Measurements from ENCODE around the gene RAB2B.
"Not testable (repeated sequence)": the region's sequence is repeated elsewhere in the genome, so short reads cannot be mapped to it uniquely, and the experiment has no call there.

Gene RAB2B

GRCh38 chr14:21486640-21487087, 9.9 kb upstream of the RAB2B start:
- no peak for DNase-seq

- peak in 4 of 6 experiments; percentile 87 to 97 (median 94) for DNase-seq
Observed at GRCh38 chr14:21476523-21476924, 235 bp downstream of the RAB2B start.

DNA sequence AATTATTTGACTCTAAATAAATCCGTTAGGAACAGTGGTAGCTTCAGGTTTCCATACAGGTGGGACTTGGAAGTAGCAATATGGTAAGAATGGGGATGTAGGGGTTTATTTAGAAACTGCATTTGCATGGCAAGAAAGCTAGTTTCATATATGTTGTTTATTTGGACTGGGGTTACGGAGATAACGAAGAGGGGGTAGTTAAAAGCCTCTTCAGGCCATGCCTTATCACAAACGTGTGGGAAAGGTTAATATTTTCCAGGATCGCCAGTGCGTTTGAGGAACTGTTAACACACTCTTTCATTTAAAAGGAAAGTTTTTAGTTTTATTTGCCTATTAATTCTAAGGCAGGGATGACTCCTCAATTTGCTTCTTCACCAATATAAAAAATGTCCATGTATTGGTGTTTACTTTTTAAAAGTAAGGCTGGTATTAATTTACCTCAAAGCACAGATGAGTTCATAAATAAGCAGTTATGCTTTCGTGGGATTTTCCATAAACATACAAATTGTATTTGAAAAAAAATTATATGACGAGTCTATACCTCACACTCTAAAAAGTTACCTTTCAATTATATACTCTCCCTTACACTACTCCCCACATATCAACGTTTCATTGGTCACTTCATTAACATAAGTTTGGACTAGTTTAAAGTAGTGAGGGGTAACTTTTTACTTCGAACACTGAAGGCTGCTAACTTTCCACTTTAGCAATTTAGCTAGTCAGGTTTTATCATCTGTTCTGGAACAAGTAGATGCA, 814 bp downstream of the RAB2B start:
- no peak for DNase-seq

DNA sequence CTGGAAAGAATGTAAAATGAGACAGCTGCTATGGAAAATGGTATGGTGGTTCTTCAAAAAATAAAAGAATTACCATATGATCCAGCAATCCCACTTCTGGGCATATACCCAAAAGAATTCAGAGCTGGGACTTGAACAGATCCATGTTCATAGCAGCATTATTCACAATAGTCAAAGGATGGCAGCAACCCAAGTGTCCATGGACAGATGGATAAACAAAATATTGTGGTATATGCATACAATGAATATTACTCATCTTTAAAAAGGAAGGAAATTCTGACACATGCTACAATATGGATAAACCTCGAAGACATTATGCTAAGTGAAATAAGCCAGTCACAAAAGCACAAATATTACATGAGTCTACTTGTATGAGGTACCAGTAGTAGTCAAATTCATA, 9.1 kb downstream of the RAB2B start:
- no peak for DNase-seq

DNA sequence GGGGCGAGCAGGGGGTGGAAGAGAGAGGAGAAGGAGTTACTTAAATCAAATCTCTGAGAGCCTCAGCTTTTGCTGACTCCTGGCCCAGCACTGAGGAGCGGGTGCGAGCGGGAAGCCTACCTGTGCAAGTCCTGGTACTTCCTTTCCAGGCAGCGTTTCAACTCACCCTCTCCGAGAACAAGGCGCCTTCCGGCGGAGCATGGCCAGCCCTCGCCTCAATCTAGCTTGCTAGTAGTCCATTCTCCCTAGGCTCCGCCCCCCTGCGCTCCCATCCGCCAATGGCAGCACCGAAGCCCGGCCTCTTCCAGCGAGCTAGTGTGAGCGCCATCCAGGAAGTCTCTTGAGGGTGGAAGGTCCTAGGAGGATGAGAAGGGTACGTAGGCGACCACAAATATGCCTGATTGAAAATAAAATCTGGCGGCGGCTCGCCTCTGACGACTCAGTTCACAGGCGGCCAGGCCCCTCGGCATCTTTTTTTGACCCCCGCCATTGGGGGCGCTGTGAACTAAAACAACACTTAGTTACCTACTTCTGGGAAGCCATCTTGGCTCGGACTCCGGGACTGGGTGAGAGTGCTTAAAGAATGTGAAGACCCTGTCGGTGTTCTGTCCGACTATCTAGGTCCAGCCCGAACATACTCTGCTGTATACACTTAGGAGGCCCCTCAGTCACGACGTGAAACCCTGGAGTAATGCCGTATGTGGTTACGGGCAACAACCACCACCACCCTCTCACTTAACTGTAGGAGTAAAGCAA, 20.7 kb downstream of the RAB2B start, which contains the start of gene CHD8:
CHD8 (minus strand) TSS at position 212 of the 756 bp plus-strand sequence. CDS start 24,480 bp downstream, outside the sequence.
- DNase-seq, result peak; percentile 98 to 100 (median 99)

DNA sequence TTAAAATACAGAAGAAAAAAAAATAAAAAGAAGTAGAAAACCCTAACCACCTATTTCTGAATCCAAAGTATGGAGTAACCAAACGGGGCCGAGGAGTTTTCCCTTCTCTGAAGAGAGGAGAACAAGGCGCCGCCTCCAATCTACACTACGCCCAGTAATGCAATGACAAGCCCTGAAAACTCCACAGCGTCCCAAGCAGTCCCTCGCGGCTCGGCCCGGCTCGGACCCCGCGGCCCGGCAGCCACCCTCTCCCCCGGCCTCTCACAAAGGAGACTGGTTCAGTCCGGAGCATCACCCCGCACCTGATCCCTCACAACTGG, 21.2 kb downstream of the RAB2B start:
- DNase-seq, result no peak

GRCh38 chr14:21454843-21455544, 21.8 kb downstream of the RAB2B start:
- peak in 3 of 6 experiments; percentile 13 to 18 (median 17) for DNase-seq

DNA sequence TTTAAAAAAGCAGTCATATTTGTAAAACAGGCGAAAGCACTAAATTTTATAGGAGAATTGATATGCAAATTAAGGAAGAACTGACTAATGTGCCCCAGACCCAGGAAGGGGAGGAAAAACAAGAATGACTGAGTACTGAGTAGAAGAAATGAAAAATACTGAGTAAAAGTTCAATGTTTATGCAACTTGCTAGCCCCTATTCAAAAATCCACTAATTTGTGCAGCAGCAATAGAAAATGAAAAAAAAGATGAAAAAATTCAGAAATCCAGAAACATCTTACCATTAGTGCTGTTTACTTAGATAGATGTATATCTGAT, 26.9 kb downstream of the RAB2B start:
- no peak for DNase-seq

GRCh38 chr14:21442657-21443056, 34.1 kb downstream of the RAB2B start:
- not testable (repeated sequence) for DNase-seq

DNA sequence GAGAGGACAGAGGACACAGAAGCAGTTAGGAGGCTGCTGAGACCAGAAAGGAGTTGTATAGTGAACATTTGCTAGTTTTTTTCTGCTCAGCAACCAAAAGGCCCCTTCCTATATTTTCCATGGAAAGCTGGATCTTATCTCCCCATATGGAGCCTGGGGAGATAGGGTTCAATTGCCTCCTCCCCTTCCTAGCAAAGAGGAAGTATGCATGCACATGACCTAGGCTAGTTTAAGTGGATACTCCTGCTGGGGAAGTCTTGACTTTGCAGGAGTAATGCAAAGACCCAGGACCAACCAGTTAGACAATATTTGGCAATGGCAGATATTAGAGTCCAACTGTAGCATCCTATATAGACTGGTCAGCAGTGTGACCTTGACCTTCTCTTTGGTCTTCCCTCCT, 35.9 kb downstream of the RAB2B start:
- DNase-seq, result no peak

DNA sequence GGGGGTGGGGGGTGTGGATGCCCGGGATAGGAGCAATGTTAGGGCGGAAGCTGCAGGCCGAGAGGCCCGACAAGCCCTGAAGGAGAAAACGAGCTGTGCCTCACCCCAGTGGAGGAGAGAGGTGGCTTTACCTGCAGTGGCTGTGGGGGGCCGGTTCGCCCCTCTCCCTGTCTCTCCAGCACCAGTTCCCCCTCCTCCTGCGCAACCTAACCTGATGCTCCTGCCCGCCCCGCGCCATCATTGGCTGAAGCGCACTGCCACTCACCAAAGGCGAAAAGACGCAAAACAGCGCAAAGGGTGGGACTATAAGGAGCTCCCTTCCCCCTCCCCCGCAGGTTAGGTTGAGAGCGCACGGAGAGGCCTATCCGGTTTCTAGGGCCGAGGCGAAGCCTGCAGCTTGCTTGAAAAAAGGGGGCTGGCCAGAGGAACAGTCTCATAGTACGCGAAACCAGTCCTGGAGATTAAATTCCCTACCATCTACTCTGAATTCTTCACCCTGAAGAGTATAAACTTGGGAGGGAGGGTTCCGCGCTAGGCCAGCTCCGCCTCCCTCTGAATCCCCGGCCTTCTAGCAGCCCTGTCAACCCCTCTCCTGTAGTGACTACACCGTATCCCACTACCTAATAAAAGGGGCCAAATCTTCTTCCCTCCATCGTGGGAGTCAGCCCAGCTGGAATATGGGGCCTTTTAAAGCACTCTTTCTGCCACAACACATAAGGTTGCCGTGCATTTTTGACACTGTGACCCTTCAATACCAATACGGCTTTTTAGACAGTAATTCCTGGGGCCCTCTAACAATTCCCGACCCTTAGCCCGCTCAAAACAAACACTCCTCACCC, 39.5 kb downstream of the RAB2B start:
- peak; percentile 96 to 99 (median 98) for DNase-seq

GRCh38 chr14:21436567-21437062, 40.1 kb downstream of the RAB2B start:
- DNase-seq, result no peak

- no peak for DNase-seq
Observed at GRCh38 chr14:21431126-21431525, 45.6 kb downstream of the RAB2B start.

DNA sequence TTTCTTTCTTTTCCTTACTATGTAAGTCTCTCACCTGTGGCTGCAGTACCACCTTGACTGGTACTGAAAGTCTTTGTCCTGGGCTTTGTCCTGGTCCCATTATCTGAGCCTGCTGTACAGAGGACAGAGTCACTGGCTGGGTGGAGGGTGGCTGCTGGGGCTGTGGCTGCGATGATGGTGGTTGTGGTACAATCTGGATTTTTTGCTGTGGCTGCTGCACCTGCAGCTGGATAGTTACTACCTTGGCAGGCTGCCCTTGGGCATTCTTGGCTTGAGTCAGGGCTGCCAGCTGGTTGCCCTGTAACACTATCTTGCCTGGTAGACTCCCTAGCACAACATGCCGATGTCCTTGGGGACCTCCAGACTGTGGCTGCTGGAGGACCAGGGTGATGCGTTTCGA, 47.8 kb downstream of the RAB2B start:
- no peak for DNase-seq

DNA sequence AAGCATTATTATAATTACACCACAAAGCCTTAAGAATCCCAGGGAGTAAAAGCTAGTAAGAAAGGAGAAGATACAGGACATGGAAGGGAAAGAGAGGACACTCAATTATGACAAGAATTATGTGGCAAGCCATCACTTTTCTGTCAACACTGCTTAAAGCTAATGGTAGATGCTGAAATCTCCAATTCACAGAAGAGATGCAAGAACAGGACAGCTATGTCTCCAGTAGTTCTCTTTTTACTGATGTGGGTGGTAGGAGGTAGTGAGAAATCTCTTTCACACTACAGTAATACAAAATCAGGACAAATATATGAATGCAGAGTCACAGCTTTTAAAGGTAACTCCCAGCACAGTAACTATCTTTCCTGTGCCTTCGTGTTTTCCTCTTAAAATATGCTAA, 50.1 kb downstream of the RAB2B start:
- no peak for DNase-seq

DNA sequence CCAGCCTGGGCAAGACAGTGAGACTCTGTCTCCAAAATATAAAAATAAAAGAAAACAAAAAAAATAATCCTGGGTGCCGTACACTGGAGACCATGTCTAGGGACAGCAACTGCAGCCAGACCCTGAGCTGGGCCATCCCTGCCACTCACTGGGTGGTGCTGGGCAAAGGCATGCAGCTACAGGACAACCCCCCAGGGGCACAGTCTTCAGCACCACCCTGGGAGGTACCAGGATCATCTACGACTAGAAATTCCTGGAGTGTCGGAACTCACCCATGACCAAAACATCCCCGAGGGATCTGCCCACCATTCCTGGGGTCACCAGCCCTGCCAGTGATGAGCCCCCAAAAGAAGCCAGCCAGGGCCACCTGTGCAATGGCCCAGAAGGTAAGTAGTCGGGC, 57.2 kb downstream of the RAB2B start:
- DNase-seq, result no peak

DNA sequence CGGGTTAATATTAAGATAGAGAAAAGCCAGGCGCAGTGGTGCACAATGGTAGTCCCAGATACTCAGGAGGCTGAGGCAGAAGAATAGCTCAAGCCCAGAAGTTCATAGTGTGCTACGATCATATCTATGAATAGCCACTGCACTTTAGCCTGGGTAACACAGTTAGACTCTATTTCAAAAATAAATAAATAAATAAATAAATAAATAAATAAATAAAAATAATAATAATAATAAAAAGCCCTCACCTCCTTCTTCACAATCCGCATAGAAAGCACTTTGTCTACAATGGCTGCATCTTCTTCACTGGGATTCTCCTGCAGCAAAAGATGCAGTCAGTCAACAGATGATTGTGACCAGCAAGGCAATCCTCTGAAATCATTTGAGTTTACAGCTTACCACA, 61.4 kb downstream of the RAB2B start:
- DNase-seq, result no peak

GRCh38 chr14:21414137-21414631, 62.6 kb downstream of the RAB2B start:
- no peak for DNase-seq
